HG03060 (cell line): ENCODE results near the gene USP32.
A peak's percentile ranks its signal among the peaks of the same experiment; 100 is the strongest.

ENCODE experiments used
- ATAC-seq: cut with Tn5 transposase; IDR thresholded peaks from one replicate; pipeline ENCODE4 v1.9.1; 2021; ENCODE audit warnings: low read depth, moderate number of reproducible peaks; ENCODE audit not compliant: unreplicated experiment

The USP32 gene

DNA sequence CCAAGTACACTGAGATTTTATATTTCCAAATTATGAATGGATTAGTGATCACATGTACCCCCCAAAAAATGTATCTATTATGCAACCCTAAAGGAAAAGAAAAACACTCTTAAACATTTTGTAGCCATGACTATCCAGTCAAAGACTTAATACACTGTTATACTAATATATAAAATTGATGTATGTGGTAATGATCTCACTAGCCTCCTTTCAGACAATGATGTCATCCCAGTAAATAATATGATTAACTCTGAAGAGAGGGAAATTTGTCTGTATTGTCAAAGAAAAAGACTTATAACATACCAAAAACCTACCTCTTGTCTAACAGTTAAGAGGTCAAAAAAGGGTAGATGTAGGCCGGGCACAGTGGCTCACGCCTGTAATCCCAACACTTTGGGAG, 80.7 kb downstream of the USP32 start:
- ATAC-seq, result no peak

GRCh38 chr17:60305141-60305540, 86.8 kb downstream of the USP32 start:
- ATAC-seq, result peak; percentile 92

DNA sequence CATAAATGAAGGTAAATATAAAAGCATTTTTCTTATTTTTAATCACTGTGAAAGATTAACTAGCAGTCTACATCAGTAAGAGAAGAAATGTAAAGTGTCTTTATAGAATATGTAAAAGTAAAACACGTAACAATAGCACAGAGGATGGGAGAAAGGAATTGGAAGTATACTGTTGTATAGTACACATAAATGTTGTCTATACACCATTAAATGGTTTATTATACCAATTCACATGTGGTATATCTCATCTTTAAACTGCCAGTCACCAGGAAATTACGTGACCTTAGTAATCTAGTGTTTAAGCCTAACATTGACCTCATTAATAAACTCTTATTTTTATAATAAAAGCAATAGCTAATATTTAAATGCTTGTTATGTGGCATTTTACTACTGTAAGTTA, 87.4 kb downstream of the USP32 start:
- ATAC-seq, result no peak

DNA sequence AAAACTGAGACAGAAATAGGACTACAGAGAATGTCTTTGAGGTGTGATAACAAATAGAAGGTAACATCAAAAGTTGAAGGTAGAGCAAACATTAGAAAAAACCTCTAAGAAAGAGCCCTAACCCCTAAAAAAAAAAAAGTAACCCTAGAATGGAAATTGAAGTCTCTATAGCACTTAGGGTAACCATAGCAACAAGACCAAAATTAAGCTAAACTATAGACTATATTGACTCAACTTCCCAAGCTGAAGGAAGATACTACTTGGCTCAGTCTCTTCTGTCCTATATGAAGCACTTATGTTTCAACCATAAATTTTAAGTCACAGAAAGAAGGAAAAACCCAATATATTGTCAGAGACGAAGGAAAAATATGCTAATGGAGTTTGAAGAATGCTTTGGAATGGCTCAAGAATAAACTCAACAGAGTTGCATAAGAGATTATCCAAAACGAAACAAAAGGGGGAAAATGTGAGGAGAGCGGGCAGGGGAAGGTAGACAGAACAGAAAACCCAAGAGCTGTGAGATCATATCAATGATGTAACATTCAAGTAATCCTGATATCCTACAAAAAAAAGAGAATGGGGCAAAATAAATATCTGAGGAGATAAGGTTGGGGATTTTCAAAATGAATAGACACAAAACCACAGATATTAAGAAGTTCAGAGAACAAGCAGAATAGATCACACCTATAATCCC, 88.4 kb downstream of the USP32 start:
- no peak for ATAC-seq

DNA sequence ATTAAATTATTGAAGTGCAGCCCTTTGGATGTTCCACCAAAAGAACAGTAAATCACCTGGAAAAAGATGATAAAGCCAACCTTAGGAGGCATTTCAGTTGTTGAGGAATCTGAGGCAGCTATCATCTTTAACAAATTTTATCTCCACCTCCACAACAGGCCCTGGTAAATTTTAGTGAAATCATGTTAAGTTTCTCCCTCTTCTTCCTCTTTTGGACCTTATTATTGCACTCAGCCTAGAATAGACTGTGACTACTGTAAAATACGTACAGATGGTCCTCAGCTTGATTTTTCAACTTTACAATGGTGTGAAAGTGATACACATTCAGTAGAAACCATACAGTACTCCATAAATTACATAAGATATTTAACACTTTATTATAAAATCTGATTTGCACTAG, 90.3 kb downstream of the USP32 start:
- no peak for ATAC-seq

DNA sequence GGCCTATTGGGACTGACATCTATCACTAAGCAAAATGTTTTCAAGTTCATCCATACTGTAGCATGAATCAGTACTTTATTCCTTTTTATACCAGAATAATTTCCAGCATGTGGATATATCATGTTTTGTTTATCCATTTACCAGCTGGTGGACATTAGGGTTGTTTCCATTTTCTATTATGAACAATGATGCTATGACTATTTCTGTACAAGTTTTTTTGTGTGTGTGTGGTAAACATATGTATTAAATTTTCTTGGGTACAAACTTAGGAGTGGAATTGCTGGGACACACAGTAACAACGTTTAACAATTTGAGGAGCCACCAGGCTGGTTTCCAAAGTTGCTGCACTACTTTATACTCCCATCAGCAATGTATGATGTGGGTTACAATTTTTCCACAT, 91.0 kb downstream of the USP32 start:
- no peak for ATAC-seq

DNA sequence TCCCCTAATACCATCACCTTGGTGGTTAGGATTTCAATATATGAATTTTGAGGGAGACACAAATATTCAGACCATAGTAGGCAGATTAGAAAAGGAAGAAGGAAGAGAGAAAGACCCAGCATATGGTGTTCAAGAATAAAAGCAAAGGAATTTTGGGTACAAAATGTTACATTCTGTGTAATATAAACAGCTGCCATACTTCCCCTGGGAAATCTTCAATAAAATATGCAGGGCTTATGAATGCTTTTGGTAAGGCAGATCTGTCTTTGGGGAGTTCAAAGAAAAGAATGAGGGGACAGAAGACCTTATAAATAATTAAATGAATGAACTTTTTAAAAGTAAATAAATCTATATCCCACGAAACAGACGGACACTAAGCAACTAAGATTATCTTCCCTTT, 91.9 kb downstream of the USP32 start:
- ATAC-seq, result no peak

- ATAC-seq, result no peak
These were observed 94.1 kb downstream of the USP32 start for GRCh38 chr17:60297760-60298401.

DNA sequence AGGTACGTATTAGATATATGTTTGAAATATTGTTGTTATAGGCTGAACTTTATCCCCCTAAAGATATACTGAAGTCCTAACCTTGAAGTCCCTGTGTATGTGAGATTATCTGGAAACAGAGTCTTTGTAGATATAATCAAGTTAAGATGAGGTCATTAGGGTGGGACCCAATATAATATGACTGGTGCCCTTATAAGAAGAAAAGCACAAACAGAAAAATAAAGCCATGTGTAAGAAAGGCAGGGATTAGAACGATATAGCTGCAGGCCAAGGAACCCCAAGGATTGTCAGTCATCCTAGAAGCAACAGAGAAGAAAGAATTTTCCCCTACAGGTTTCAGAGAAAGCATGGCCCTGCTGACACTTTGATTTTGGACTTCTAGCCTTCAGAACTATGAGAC, 95.8 kb downstream of the USP32 start:
- no peak for ATAC-seq

GRCh38 chr17:60293580-60294335, 98.2 kb downstream of the USP32 start:
- ATAC-seq, result no peak

DNA sequence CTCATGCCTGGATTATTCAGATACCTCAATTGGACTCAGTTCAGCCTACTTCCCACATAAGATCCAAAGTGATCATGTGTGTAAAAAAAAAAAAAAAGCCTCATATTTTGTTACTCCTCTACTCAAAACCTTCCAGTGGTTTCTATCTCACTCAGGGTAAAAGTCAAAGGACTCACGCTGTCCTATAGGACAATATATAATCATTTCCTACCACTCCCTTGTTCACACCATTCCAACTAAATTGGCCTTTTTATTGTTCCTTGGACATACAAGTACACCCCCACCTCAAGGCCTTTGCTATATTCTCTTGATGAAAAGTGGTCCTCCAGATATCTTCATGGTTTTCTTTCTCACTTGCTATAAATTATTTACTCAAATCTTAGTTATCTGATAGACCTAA, 99.2 kb downstream of the USP32 start:
- no peak for ATAC-seq

GRCh38 chr17:60284709-60285108, 107.2 kb downstream of the USP32 start:
- no peak for ATAC-seq

DNA sequence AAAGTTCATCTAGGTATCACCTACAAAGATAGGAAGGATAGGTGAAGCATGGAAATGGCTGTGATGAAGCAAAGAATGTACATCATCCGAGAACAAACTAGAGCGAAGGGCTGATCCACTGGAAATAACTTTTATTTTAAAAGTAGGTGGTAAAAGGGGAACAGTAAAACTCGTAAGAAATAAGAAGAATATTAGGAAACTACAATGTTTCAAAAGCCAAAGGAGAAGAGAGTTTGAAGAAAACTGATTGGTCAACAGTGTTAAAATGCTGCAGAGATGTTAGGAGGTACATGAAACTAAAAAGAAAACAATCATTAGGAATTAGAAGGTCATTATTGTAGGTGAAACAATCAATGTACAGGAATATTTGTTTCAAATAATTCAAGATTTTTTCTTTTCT, 108.1 kb downstream of the USP32 start:
- ATAC-seq, result no peak

GRCh38 chr17:60280673-60281072, 111.3 kb downstream of the USP32 start:
- ATAC-seq, result no peak

GRCh38 chr17:60278237-60278636, 113.7 kb downstream of the USP32 start:
- no peak for ATAC-seq

DNA sequence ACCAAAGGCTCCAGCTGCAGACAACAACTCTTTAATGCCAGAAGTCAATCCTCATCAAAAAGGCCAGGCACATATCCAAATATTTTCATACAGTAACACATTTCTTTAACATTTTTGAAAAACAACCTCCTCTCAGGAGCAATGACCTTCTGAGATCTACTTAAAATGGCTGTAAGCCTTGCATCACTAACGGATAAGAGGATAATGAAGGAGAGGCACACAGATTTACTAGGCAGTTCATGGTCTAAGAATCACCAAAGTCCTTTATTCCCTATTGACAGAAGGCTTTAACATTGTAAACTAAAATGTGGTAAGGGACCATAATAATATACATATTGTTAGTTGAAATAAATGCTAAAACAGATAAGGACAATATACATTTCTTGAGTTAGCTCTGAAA, 114.7 kb downstream of the USP32 start:
- ATAC-seq, result no peak

DNA sequence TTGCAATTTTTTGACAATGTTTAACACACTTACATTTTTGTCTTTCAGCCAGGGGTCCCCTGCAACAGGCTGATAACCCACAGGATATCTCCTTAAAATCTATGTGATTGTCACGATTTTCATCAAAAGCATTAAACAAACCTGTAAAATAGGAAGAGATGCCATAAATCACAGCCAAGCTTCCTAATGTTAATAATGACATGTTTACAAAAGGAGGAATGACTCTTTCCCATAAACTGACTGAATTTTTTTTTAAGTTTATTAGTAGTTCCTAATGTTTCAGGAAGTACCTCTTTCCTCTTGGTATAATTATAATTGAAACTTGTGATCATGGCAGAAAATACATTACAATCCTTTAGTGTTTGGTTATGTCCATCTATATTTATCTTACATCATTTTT, 122.5 kb downstream of the USP32 start:
- ATAC-seq, result no peak

- ATAC-seq, result no peak
These were observed 131.4 kb downstream of the USP32 start for GRCh38 chr17:60260540-60260939.

DNA sequence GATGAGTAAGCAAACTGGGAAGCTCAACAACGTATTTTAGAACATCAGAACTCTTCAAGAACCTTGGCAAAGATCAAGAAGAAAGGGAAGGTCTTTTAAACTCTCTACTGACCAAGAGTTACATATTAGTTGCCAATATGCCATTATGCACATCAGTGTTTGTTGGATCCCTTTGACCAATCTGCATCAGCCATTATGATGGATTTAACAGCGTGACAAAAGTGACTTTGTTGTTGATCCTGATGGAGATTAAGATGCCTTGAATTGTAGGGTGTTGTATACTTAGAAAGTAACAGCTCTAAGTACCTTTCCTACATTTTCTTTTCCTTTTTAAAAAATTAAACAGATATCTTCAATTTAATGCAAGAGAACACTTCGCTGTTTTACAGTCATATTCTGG, 133.6 kb downstream of the USP32 start:
- no peak for ATAC-seq

DNA sequence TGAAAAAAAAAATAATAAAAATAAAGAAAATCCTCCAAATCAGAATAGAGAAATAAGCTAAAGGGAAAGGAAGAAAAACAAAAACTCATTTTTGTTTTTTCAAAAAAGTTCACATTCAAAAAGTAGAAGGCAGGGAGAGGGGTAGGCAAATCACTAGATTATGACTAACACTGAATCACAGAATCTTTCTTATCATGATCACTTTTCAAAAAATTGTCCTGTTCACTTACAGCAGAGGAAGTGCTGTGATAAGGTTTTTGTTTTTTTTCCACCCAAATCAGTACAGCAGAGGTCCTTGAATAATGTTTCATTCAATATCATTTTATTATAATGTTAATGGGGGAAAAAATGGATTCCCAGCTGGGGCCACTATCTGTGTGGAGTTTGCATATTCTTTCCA, 135.8 kb downstream of the USP32 start:
- ATAC-seq, result no peak

DNA sequence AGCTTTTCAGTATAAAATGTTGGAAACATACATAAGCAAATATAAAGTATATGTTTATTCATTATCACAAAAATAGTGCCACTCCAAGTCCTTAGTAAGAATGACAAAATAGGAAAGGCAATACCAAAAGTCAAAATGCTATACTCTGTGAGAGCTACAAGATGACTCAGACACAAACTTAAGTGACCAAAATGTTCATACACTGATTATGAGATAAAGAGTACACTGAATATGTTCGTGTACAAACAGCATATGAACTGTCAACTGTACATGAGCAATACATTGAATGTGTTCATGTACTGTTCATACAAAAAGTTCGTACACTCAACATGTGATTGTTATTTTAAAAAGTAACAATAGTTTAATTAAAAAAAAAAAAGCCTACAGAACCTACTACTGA, 138.9 kb downstream of the USP32 start:
- ATAC-seq, result no peak

DNA sequence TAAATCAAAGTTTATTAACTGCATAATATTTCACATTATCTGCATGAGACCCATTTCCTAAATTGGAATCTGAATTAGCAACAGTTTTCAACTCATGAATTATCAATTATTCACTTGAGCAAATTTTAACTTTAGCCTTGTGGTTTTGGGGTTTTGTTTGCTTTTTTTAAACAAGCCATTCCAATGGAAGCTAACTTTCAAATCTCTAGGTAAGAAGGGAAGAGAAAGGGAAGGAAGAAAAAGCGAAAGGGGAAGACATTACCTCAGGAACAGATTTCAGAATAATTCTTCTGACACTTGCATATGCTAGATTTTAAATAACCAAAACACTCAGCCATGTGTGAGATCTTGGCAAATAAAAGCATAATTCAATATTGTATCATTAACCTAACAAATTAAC, 139.5 kb downstream of the USP32 start:
- no peak for ATAC-seq
